CD4-positive, CD25-positive, alpha-beta regulatory T cell (primary cell): Measurements from ENCODE around the gene ULK4. TPM values are rescaled to one million over a fixed set of nuclear protein-coding genes. Genes with fewer than 3 reads are reported as not detected.

Experiments used
- ATAC-seq, 2 donors: fragments of 150-1000 bp; cut with Tn5 transposase; one replicate each; pipeline ENCODE4 v1.10.0; 2021; ENCODE audit warnings: low read depth in 2 of 2, moderate number of reproducible peaks in 2 of 2, moderate library complexity in 1 of 2
- DNase-seq, 3 donors: peaks; one replicate each; pipeline versions ENCODE4 v3.0.0 to v3.0.0-alpha.2; 2012 to 2022; ENCODE audit warnings: mixed read lengths in 1 of 3
- H3K27ac ChIP-seq: one replicate; pipeline ENCODE4 v1.7.0; 2013; ENCODE audit warnings: mild to moderate bottlenecking, low read length; ENCODE audit not compliant: insufficient read depth, poor library complexity, severe bottlenecking
- H3K27me3 ChIP-seq: one replicate; pipeline ENCODE4 v1.7.0; 2013; ENCODE audit warnings: low read length; ENCODE audit not compliant: control insufficient read depth, insufficient read depth
- H3K36me3 ChIP-seq: one replicate; pipeline ENCODE4 v1.7.0; 2013; ENCODE audit warnings: mild to moderate bottlenecking, low read length, moderate library complexity; ENCODE audit not compliant: control insufficient read depth, insufficient read depth
- H3K4me1 ChIP-seq: 2 replicates; pipeline ENCODE4 v1.7.0; 2013; ENCODE audit warnings: mild to moderate bottlenecking, low read length; ENCODE audit not compliant: insufficient read depth, control insufficient read depth, poor library complexity, severe bottlenecking
- H3K4me3 ChIP-seq: one replicate; pipeline ENCODE4 v1.7.0; 2013; ENCODE audit warnings: low read depth, mild to moderate bottlenecking, low read length, moderate library complexity
- H3K9me3 ChIP-seq, 2 experiments: 1 replicate in 1 of 2; 2 replicates in 1 of 2; pipeline ENCODE4 v1.7.0; 2013; ENCODE audit warnings: low read length in 2 of 2, mild to moderate bottlenecking in 1 of 2, moderate library complexity in 1 of 2; ENCODE audit not compliant: control insufficient read depth in 2 of 2
- H3K27ac Mint-ChIP-seq, 3 donors: one replicate each; pipeline ENCODE4 v1.8.0; 2020 to 2022; ENCODE audit warnings: mild to moderate bottlenecking in 3 of 3, mixed read lengths in 3 of 3, moderate library complexity in 2 of 3
- H3K27me3 Mint-ChIP-seq: one replicate; pipeline ENCODE4 v1.8.0; 2022; ENCODE audit warnings: mild to moderate bottlenecking, mixed read lengths
- H3K36me3 Mint-ChIP-seq: one replicate; pipeline ENCODE4 v1.8.0; 2020; ENCODE audit warnings: mixed read lengths
- H3K4me1 Mint-ChIP-seq, 4 donors: one replicate each; pipeline ENCODE4 v1.8.0; 2020 to 2022; ENCODE audit warnings: mixed read lengths in 4 of 4, mild to moderate bottlenecking in 1 of 4
- H3K4me3 Mint-ChIP-seq, 4 donors: one replicate each; pipeline ENCODE4 v1.8.0; 2020 to 2022; ENCODE audit warnings: mild to moderate bottlenecking in 4 of 4, mixed read lengths in 4 of 4, moderate library complexity in 3 of 4
- H3K9me3 Mint-ChIP-seq, 7 donors: one replicate each; pipeline ENCODE4 v1.8.0; 2020 to 2022; ENCODE audit warnings: mixed read lengths in 7 of 7, mild to moderate bottlenecking in 3 of 7, moderate library complexity in 2 of 7
- polyA plus RNA-seq, 4 donors: library from polyadenylated mRNA; unstranded; fragments of 300-500 nt; fragmentation: Illumina TruSeq; gene quantifications; one replicate each; pipeline ENCODE4 v1.2.3, GENCODE V29; 2021
- total RNA-seq: library from RNA; stranded (reverse); gene quantifications from one replicate; pipeline ENCODE4 v1.2.3, GENCODE V29; 2022

ULK4 gene
- total and polyA plus RNA-seq, 5 donors from 2014 or later = 9.3 to 27.2 (median 11.1) TPM

DNA sequence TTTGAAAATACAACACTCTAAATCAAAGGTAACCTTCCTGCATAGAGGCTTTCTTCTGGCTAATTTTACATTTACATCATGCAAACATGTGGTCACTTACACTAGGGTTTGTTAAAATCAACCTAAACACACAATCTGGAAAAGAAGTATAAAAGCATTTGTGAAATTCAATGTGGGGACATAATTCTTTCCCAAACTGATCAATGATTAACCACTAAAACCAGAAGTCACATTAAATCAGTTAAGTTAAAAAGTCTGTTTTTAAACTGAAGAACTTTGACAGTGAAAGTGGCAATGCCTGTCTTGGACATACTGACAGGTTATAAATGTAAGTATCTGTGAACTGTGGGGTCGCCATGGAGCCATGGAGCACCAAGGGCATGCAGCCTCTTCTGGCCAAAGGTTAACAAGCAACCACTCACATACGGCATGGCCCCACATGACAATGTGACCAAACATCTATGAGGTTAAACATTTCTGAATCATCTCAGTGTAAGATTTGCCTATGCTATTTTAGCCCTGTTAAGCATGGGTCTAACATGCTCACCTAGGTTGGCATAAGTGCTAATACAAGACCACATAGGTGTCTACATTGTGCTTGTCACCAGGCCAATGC, 484.4 kb downstream of the ULK4 start:
- no peak overlapping the region for H3K27ac ChIP-seq
- H3K4me1 ChIP-seq = no peaks in the 10 kb centered on the region
- H3K9me3 Mint-ChIP-seq = peaks cover 0 to 16% (median 7%) of the 10 kb centered on the region in 7 donors
- no peak for ATAC-seq
- no peak overlapping the region for H3K4me3 Mint-ChIP-seq
- H3K9me3 ChIP-seq = peaks cover 8 to 9% of the 10 kb centered on the region in 2 experiments
- no peak overlapping the region for H3K4me3 ChIP-seq
- H3K27me3 ChIP-seq = no peaks in the 10 kb centered on the region
- H3K27ac Mint-ChIP-seq = no peak overlapping the region
- H3K27me3 Mint-ChIP-seq = no peaks in the 10 kb centered on the region
- DNase-seq = no peak
- peaks cover 10% of the 10 kb centered on the region for H3K36me3 Mint-ChIP-seq
- peaks cover 0 to 2% (median 0%) of the 10 kb centered on the region in 4 donors for H3K4me1 Mint-ChIP-seq
- no peaks in the 10 kb centered on the region for H3K36me3 ChIP-seq

DNA sequence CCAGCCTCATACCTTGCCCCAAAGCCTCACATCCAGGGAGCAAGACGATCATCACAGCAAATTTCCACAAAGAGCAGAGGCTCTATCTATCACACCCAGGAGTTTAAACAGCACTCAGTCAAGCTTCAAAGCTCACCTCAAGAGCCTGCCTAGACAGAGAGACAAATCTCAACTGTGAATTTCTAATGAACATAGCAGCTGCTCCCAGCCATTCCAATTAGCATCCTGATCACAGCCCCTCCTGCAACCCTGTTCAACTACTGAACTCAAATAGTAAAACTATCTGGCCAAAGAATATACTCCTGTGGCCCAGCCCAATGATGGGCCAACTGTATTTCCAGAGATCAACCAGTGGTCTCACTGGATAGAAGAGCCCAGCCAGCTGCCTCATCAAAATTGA, 492.8 kb downstream of the ULK4 start:
- Mint-ChIP-seq H3K27me3 (peaks cover 7% of the 10 kb centered on the region), H3K4me1 (no peaks in the 10 kb centered on the region), H3K36me3 (peaks cover 9% of the 10 kb centered on the region), H3K27ac (no peak overlapping the region), H3K9me3 (peaks cover 0 to 38% (median 17%) of the 10 kb centered on the region in 7 donors), H3K4me3 (no peak overlapping the region)
- ATAC-seq (no peak), DNase-seq (no peak)
- Histone ChIP-seq H3K9me3 (peaks cover 21 to 22% of the 10 kb centered on the region in 2 experiments), H3K4me3 (no peak overlapping the region), H3K27me3 (no peaks in the 10 kb centered on the region), H3K27ac (no peak overlapping the region), H3K4me1 (no peaks in the 10 kb centered on the region), H3K36me3 (no peaks in the 10 kb centered on the region)

DNA sequence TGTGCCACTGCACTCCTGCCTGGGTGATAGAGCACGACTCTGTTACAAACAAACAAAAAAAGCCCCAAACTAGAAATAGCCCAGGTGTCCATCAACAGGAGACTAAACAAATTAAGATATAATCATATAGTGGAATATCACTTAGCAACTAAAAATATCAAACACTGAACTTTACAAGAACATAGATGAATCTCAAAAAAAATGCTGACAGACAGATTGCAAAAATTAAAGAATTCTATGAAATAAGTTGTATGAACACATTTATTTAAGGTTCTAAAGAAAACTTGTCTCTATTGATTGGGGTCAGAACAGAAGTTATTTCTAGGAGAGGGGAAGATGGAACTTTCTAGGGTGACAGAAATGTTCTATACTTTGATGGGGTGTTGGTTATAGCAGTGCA, 494.4 kb downstream of the ULK4 start:
- Histone ChIP-seq H3K4me3 (no peak overlapping the region), H3K27me3 (no peaks in the 10 kb centered on the region), H3K9me3 (peaks cover 13 to 14% of the 10 kb centered on the region in 2 experiments), H3K36me3 (no peaks in the 10 kb centered on the region), H3K27ac (no peak overlapping the region), H3K4me1 (no peaks in the 10 kb centered on the region)
- peaks cover 0 to 25% (median 17%) of the 10 kb centered on the region in 7 donors for H3K9me3 Mint-ChIP-seq
- H3K27me3 Mint-ChIP-seq = peaks cover 7% of the 10 kb centered on the region
- no peak for DNase-seq
- no peak for ATAC-seq
- H3K36me3 Mint-ChIP-seq = peaks cover 7% of the 10 kb centered on the region
- no peak overlapping the region for H3K4me3 Mint-ChIP-seq
- H3K27ac Mint-ChIP-seq = no peak overlapping the region
- no peaks in the 10 kb centered on the region for H3K4me1 Mint-ChIP-seq

DNA sequence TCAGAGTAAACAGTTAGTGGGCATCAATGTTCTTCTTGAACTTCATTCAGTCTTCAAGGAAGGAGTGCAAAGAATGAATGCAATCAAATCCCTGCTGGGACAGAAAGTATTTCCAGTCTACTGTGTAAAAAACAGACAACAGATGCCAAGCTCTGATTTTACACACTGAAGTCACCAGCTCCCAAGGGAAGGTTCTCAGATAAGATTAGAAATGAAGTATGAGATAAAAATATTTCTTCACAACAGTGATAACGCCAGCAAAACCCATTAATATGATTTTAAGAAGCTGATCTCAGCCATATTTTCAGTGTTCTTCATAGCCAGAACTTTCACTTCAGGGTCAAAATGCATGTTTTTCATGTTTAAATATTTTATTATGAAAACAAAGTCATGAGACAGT, 497.0 kb downstream of the ULK4 start:
- no peaks in the 10 kb centered on the region for H3K36me3 ChIP-seq
- no peaks in the 10 kb centered on the region for H3K4me1 Mint-ChIP-seq
- no peaks in the 10 kb centered on the region for H3K4me1 ChIP-seq
- H3K9me3 Mint-ChIP-seq = peaks cover 0 to 10% (median 4%) of the 10 kb centered on the region in 7 donors
- no peak overlapping the region for H3K27ac ChIP-seq
- H3K27ac Mint-ChIP-seq = no peak overlapping the region
- no peaks in the 10 kb centered on the region for H3K9me3 ChIP-seq
- peaks cover 16% of the 10 kb centered on the region for H3K36me3 Mint-ChIP-seq
- no peaks in the 10 kb centered on the region for H3K27me3 ChIP-seq
- no peak overlapping the region for H3K4me3 ChIP-seq
- no peak overlapping the region for H3K4me3 Mint-ChIP-seq
- H3K27me3 Mint-ChIP-seq = peaks cover 7% of the 10 kb centered on the region
- DNase-seq (no peak), ATAC-seq (no peak)

DNA sequence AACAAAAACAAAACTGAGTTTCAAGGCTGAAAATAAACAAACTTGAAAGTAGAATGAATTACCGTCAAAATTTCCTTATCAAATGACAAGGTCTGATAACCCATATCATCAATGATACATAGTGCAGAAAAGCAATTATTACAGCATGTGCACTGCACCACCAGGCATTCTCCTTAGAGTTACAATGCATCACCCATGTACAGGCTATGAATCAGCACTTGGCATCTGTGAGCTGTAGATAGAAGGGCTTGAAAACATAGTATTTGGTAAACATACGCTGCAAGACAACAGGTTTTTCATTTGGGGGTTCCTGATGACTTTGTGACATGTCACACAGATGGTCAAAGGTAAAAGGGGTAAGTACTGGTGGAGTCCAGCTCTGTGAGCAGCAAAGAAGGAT, 497.5 kb downstream of the ULK4 start:
- Mint-ChIP-seq H3K9me3 (peaks cover 0 to 6% (median 3%) of the 10 kb centered on the region in 7 donors), H3K4me3 (no peak overlapping the region), H3K36me3 (peaks cover 16% of the 10 kb centered on the region), H3K27me3 (peaks cover 6% of the 10 kb centered on the region), H3K27ac (no peak overlapping the region), H3K4me1 (no peaks in the 10 kb centered on the region)
- no peak for DNase-seq
- no peak for ATAC-seq
- Histone ChIP-seq H3K36me3 (no peaks in the 10 kb centered on the region), H3K9me3 (no peaks in the 10 kb centered on the region), H3K4me3 (no peak overlapping the region), H3K4me1 (no peaks in the 10 kb centered on the region), H3K27me3 (no peaks in the 10 kb centered on the region), H3K27ac (no peak overlapping the region)

DNA sequence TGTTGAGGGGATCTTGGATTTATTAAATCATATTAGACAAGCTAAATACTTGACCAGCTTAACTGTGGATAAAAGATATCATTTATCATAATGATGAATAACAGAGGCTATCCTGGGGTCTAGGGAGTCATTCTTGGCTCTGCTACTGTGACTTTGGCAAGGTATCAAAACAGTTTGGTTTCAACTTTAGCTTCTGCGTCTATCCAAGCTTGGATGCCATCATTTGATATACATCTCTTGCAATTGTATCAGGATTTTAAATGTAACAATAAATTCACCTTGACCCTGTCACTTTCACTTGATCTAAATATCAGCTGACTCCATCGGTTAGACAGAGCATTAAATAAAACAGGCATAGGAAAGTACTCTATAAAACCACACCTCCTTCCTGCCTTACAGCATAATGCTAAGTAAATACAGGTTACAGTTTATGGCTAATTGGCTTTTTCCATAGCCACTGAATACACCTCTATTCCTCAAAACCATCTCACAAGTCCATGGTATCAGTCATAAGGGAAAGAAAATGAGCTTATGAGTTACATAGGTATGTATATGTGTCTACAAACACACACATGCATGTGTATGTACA, 499.7 kb downstream of the ULK4 start:
- peaks cover 16% of the 10 kb centered on the region for H3K36me3 Mint-ChIP-seq
- Histone ChIP-seq H3K27me3 (no peaks in the 10 kb centered on the region), H3K4me3 (no peak overlapping the region), H3K36me3 (no peaks in the 10 kb centered on the region), H3K4me1 (no peaks in the 10 kb centered on the region), H3K27ac (no peak overlapping the region), H3K9me3 (no peaks in the 10 kb centered on the region)
- H3K4me1 Mint-ChIP-seq = no peaks in the 10 kb centered on the region
- DNase-seq = no peak
- no peak overlapping the region for H3K27ac Mint-ChIP-seq
- no peaks in the 10 kb centered on the region for H3K9me3 Mint-ChIP-seq
- no peak for ATAC-seq
- H3K27me3 Mint-ChIP-seq = no peaks in the 10 kb centered on the region
- no peak overlapping the region for H3K4me3 Mint-ChIP-seq

DNA sequence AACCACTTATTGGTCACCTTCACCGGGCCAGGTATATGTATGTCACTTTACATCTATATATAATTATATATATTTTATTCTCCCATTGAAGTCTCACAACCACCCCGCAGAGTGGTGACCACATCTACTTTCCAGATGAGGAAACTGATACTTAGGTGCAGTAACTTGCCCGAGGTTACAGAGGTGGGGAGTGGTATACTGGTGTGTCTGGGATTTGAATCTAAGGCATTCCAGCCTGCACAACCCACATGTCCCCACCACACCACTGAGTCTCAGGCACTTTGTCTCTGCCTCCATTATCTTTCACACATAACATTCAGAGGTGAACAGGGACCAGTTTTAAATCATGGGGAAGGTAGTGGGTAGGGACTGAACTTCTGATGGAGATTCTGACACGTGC, 501.2 kb downstream of the ULK4 start:
- H3K27me3 Mint-ChIP-seq = no peaks in the 10 kb centered on the region
- no peaks in the 10 kb centered on the region for H3K4me1 Mint-ChIP-seq
- Histone ChIP-seq H3K27ac (no peak overlapping the region), H3K27me3 (no peaks in the 10 kb centered on the region), H3K4me3 (no peak overlapping the region), H3K9me3 (no peaks in the 10 kb centered on the region), H3K4me1 (no peaks in the 10 kb centered on the region), H3K36me3 (no peaks in the 10 kb centered on the region)
- ATAC-seq = no peak
- no peaks in the 10 kb centered on the region for H3K9me3 Mint-ChIP-seq
- peaks cover 16% of the 10 kb centered on the region for H3K36me3 Mint-ChIP-seq
- DNase-seq = no peak
- H3K4me3 Mint-ChIP-seq = no peak overlapping the region
- H3K27ac Mint-ChIP-seq = no peak overlapping the region

DNA sequence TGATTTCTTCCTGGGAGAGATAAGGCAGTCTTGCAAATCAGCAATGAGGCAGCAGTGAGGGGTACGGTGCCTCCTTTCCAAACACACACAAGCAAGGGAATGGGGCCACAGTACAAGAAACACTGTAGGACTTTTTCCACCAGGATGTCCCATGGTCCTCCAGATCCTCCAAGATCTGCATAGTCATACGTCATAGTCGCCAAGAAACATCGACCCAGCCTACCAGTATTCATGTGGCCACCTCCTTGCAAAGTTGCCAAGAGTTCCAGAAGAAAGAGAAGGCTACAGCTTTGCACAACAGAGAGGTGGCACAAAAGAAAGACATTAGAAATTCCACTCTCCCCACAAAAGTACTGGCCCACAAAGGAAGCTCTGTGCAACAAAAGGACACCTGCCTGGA, 504.7 kb downstream of the ULK4 start:
- Mint-ChIP-seq H3K27me3 (no peaks in the 10 kb centered on the region), H3K4me3 (no peak overlapping the region), H3K9me3 (no peaks in the 10 kb centered on the region), H3K4me1 (no peaks in the 10 kb centered on the region), H3K36me3 (peaks cover 16% of the 10 kb centered on the region), H3K27ac (no peak overlapping the region)
- Histone ChIP-seq H3K27ac (no peak overlapping the region), H3K27me3 (no peaks in the 10 kb centered on the region), H3K4me3 (no peak overlapping the region), H3K9me3 (no peaks in the 10 kb centered on the region), H3K4me1 (no peaks in the 10 kb centered on the region), H3K36me3 (no peaks in the 10 kb centered on the region)
- no peak for ATAC-seq
- no peak for DNase-seq
